ENCODE data around the gene MRPL20. TPM values are rescaled to one million over a fixed set of nuclear protein-coding genes. Genes with fewer than 3 reads are reported as not detected.

MRPL20 gene
- total and polyA plus RNA-seq, 9 of the 15 experiments (the other 6 are each of a cell fraction or from before 2014, with no cell fraction given): 180 to 671 (median 229) TPM

- TF ChIP-seq POLR3A (IDR thresholded peaks at IDR 0.05; ENCODE audit: borderline replicate concordance, extremely low read depth, insufficient read depth, insufficient read length) (no peak), ZNF384 (IDR thresholded peaks at IDR 0.05; ENCODE audit: low read depth, low read length) (peak; percentile 41), HLTF (IDR thresholded peaks at IDR 0.05) (peak; percentile 75; the same call in 1 of the 2 replicates), SNIP1 (IDR thresholded peaks at IDR 0.05; ENCODE audit: low read depth) (no peak; the same call in 1 of the 2 replicates), TCF3 (CRISPR knock-in tag; IDR thresholded peaks at IDR 0.05) (peak; percentile 37), MTA1 (IDR thresholded peaks at IDR 0.05; ENCODE audit: borderline replicate concordance) (no peak; the same call in 1 of the 2 replicates), ZNF232 (CRISPR knock-in tag; IDR thresholded peaks at IDR 0.05) (no peak), KDM4B (IDR thresholded peaks at IDR 0.05; ENCODE audit: borderline replicate concordance in 2 of 2, low read depth in 1 of 2) (no peak; a peak in 1 of 4 replicates), ZNF668 (CRISPR knock-in tag; IDR thresholded peaks at IDR 0.05) (no peak), NBN (IDR thresholded peaks at IDR 0.05; ENCODE audit: low read depth) (no peak), ZNF583 (CRISPR knock-in tag; IDR thresholded peaks at IDR 0.05) (no peak), ZBTB33 (CRISPR knock-in tag; IDR thresholded peaks at IDR 0.05) (peak; percentile 80), ATF3 (IDR thresholded peaks at IDR 0.05) (no peak), ATF3 (CRISPR knock-in tag; conservative IDR thresholded peaks at IDR 0.05) (no peak), CREBBP (IDR thresholded peaks at IDR 0.05; ENCODE audit: low read depth, low read length) (no peak), ZNF174 (CRISPR knock-in tag; IDR thresholded peaks at IDR 0.05) (no peak), BRF2 (IDR thresholded peaks at IDR 0.05; ENCODE audit: borderline replicate concordance, insufficient read depth, insufficient read length) (no peak), ZNF311 (CRISPR knock-in tag; IDR thresholded peaks at IDR 0.05) (no peak), ZNF695 (CRISPR knock-in tag; IDR thresholded peaks at IDR 0.05) (no peak), CLOCK (CRISPR knock-in tag; IDR thresholded peaks at IDR 0.05; ENCODE audit: borderline replicate concordance) (no peak)
Observed at GRCh38 chr1:1441002-1441888, 34.2 kb upstream of the MRPL20 start (continued).
